Measurements from ENCODE around the gene CD96.
A peak's percentile ranks its signal among the peaks of the same experiment; 100 is the strongest.

Gene CD96

DNA sequence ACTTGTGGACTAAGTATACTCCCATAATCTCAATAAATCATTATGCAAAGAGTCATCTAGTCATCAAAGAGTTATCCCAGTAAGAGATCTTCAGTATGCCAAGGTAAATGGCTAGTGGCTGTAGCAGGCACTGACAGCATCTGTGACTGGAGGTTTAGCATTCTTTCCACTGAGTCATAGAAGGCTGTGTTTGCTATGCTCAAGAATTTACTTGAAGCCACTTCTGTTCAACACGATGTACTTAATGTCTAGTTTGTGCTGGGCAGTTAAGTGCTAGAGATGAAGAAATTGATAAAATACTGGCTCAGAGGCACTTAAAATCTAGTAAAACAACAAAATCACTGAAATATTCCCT is 40.1 kb downstream of the CD96 start:
- Histone ChIP-seq H3K27ac (peak overlapping the region; percentile 63), H3K36me3 (replicated peaks) (no peaks in the 10 kb centered on the region), H3K27me3 (replicated peaks) (no peaks in the 10 kb centered on the region), H3K4me3 (ENCODE audit: low read depth, low read length) (no peak overlapping the region)
- TF ChIP-seq, protein P1, sequence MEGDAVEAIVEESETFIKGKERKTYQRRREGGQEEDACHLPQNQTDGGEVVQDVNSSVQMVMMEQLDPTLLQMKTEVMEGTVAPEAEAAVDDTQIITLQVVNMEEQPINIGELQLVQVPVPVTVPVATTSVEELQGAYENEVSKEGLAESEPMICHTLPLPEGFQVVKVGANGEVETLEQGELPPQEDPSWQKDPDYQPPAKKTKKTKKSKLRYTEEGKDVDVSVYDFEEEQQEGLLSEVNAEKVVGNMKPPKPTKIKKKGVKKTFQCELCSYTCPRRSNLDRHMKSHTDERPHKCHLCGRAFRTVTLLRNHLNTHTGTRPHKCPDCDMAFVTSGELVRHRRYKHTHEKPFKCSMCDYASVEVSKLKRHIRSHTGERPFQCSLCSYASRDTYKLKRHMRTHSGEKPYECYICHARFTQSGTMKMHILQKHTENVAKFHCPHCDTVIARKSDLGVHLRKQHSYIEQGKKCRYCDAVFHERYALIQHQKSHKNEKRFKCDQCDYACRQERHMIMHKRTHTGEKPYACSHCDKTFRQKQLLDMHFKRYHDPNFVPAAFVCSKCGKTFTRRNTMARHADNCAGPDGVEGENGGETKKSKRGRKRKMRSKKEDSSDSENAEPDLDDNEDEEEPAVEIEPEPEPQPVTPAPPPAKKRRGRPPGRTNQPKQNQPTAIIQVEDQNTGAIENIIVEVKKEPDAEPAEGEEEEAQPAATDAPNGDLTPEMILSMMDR (IDR thresholded peaks at IDR 0.05; ENCODE audit: low read depth, low read length, missing control alignments) = no peak
- in situ Hi-C loops (cut with HindIII; ENCODE audit: low pct_ligation_motif_present, low sequenced_read_pairs) = no loop called here
- peak; percentile 88 for DNase-seq

DNA sequence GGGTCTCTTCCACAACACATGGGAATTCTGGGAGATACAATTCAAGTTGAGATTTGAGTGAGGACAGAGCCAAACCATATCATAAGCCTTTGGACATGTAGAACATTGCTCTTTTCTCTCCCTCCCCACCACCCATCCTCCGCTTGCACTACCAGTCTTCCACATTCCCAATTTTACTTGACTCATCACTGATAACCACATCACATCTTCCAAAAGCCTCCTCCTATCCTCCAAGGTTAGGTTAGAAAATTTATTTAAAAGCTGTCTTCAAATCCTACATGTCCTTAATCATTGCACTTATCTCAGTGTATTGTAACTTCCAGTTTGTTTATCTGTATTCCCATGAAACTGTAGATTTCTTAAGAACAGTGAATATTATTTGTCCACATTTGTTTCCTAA is 42.7 kb downstream of the CD96 start:
- Histone ChIP-seq H3K36me3 (replicated peaks) (no peaks in the 10 kb centered on the region), H3K4me3 (ENCODE audit: low read depth, low read length) (no peak overlapping the region), H3K27ac (no peak overlapping the region), H3K27me3 (replicated peaks) (no peaks in the 10 kb centered on the region)
- in situ Hi-C loops (cut with HindIII; ENCODE audit: low pct_ligation_motif_present, low sequenced_read_pairs) = no loop called here
- DNase-seq = no peak
- TF ChIP-seq, protein P1 (IDR thresholded peaks at IDR 0.05; ENCODE audit: low read depth, low read length, missing control alignments) = no peak

DNA sequence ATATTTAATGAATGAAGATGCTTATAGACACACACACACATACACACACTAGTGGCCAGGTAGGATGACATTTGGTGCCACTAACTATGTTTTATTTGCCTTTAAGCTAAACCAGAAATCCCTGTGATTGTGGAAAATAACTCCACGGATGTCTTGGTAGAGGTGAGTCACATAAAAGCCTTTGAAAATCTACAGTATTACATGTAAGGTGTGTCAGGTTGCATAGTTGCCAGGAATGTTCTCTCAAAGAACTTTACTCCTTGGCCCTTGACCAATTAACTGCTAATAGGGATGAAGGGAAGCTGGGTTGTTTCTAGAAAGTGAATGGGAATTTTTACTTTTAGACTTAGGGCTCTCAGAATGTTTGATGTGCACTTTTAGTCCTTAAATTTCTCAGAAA is 43.2 kb downstream of the CD96 start:
- TF ChIP-seq, protein P1 (IDR thresholded peaks at IDR 0.05; ENCODE audit: low read depth, low read length, missing control alignments) = no peak
- in situ Hi-C loops (cut with HindIII; ENCODE audit: low pct_ligation_motif_present, low sequenced_read_pairs) = no loop called here
- Histone ChIP-seq H3K36me3 (replicated peaks) (no peaks in the 10 kb centered on the region), H3K27me3 (replicated peaks) (no peaks in the 10 kb centered on the region), H3K27ac (no peak overlapping the region), H3K4me3 (ENCODE audit: low read depth, low read length) (no peak overlapping the region)
- DNase-seq = no peak

DNA sequence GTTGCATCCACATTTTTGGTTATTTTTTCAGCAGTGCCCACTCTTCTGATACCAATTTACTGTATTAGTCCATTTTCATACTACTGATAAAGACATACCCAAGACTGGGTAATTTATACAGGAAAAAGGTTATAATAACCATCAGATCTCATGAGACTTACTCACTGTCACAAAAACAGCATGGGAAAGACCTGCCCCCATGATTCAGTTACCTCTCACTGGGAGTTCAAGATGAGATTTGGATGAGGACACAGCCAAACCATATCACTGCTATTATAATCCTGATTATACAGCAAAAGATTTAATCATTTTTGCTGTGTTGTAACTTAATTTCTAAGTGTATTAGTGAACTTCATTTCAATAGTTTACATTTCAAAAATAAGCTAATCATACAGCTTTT is 46.5 kb downstream of the CD96 start:
- in situ Hi-C loops (cut with HindIII; ENCODE audit: low pct_ligation_motif_present, low sequenced_read_pairs) = no loop called here
- Histone ChIP-seq H3K27me3 (replicated peaks) (no peaks in the 10 kb centered on the region), H3K27ac (peak overlapping the region; percentile 53), H3K4me3 (ENCODE audit: low read depth, low read length) (no peak overlapping the region), H3K36me3 (replicated peaks) (no peaks in the 10 kb centered on the region)
- TF ChIP-seq, protein P1 (IDR thresholded peaks at IDR 0.05; ENCODE audit: low read depth, low read length, missing control alignments) = no peak
- DNase-seq = peak; percentile 60

DNA sequence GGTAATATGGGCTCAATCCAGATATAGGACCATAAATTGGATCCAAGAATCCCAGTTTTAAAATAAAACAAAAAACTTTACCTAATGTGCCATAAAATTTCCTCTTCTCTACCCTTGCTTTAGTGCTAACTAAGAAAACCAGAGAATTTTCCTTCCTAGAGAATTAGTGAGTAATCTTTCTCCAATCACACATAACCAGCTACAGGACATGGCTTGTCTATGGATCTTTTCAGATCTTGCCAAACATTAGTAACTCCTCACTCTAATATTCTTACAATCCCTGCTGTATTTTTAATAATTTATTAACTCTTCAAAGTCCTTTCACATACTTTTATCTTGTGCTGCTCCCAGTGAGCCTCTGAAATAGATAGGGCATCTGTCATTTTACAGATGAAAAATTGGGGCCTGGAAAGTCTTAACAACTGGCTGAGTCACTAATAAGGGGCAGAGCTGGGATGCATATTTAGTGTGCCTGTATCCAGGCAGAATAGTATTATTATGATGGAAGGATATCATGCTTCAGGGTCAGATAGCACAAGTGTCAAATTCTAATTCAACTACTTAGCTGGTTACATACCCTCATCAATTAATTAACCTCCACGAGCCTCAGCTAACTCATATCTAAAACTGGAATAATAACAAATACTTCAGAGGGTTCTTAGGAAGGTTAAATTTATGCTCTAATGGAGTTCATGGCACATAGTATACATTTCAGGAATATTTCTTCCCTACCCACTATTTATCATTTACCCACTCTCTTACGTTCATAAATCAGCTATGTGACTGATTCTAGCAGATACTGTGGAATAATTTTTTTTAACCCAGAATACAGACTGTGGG is 47.5 kb downstream of the CD96 start:
- TF ChIP-seq, protein P1 (IDR thresholded peaks at IDR 0.05; ENCODE audit: low read depth, low read length, missing control alignments) = no peak
- no peak for DNase-seq
- Histone ChIP-seq H3K27me3 (replicated peaks) (no peaks in the 10 kb centered on the region), H3K36me3 (replicated peaks) (no peaks in the 10 kb centered on the region), H3K4me3 (ENCODE audit: low read depth, low read length) (no peak overlapping the region), H3K27ac (peak overlapping the region; percentile 4)
- in situ Hi-C loops (cut with HindIII; ENCODE audit: low pct_ligation_motif_present, low sequenced_read_pairs) = no loop called here

DNA sequence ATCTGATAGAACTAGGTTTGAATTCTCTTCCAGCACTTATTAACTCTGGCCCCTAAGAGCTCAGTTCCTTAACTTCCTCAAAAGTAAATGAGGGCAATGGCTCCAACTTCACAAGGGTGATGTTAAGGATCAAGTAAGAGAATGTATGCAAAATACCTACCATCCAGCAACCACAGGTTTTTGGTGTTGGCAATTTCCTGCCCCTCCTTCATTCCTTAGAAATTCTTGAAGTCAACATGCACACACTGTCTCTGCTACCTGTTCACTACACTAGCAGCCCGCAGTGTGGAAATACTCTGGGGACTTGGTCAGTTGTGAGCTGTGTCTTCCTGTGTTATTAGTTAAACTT is 48.1 kb downstream of the CD96 start:
- no peaks in the 10 kb centered on the region for H3K36me3 ChIP-seq (replicated peaks)
- no peaks in the 10 kb centered on the region for H3K27me3 ChIP-seq (replicated peaks)
- H3K4me3 ChIP-seq (ENCODE audit: low read depth, low read length) = no peak overlapping the region
- TF ChIP-seq, protein P1 (IDR thresholded peaks at IDR 0.05; ENCODE audit: low read depth, low read length, missing control alignments) = no peak
- no peak overlapping the region for H3K27ac ChIP-seq
- no peak for DNase-seq
- in situ Hi-C loops (cut with HindIII; ENCODE audit: low pct_ligation_motif_present, low sequenced_read_pairs) = no loop called here
